GM19467 (cell line): ENCODE measurements around the gene BRCA1.
"Not testable (repeated sequence)": the region's sequence is repeated elsewhere in the genome, so short reads cannot be mapped to it uniquely, and the experiment has no call there.

Experiments
- ATAC-seq: cut with Tn5 transposase; IDR thresholded peaks from one replicate; pipeline ENCODE4 v1.9.1; 2021; ENCODE audit warnings: mild to moderate bottlenecking, moderate library complexity; ENCODE audit not compliant: unreplicated experiment

The BRCA1 gene

DNA sequence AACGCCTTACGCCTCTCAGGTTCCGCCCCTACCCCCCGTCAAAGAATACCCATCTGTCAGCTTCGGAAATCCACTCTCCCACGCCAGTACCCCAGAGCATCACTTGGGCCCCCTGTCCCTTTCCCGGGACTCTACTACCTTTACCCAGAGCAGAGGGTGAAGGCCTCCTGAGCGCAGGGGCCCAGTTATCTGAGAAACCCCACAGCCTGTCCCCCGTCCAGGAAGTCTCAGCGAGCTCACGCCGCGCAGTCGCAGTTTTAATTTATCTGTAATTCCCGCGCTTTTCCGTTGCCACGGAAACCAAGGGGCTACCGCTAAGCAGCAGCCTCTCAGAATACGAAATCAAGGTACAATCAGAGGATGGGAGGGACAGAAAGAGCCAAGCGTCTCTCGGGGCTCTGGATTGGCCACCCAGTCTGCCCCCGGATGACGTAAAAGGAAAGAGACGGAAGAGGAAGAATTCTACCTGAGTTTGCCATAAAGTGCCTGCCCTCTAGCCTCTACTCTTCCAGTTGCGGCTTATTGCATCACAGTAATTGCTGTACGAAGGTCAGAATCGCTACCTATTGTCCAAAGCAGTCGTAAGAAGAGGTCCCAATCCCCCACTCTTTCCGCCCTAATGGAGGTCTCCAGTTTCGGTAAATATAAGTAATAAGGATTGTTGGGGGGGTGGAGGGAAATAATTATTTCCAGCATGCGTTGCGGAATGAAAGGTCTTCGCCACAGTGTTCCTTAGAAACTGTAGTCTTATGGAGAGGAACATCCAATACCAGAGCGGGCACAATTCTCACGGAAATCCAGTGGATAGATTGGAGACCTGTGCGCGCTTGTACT, at the start of gene BRCA1:
Gene BRCA1 (minus strand): TSS at position 232 of the 834 bp plus-strand sequence. CDS start 1,268 bp downstream, outside the sequence.
- peak; percentile 94 for ATAC-seq

DNA sequence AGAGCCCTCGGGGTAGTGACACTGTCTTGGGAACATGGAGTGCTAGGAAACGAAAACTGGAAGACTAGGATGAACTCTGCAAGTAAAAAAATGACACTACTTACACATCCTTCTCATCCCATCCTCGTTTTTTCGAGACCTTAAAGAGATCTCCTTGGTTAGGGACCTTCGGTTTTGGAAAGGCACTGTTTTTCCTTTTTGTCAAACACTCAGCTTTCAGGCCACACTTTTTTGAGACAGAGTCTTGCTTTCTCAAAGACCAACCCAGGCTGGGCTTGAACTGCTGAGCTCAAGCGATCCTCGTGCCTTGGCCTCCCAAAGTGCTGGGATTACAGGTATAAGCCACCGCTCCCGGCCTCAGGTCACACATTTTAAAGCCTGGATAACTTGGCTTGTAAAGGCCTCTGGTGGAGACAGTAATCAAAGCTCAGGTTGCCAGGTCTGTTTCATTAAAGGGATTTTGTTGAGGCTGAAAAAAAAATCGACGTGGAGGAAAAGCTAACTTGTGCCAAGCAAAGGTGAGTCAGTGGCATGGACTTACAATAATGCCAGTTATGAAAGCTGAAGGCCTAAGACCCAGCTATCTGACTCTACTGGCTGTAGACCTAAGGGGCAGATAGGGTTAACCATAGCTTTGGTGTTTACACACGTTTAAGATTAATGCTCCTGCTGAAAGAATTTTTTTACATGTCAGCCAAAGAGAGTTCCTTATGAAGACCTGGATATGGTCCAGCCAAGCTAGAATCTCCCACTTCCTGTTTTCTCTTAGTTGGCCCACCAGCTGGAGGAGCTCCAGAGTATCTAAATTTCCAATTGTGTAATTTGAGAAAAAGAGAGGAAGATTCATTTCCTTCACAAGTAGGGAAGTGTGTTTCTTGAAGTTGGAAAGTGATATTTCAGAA, 46.7 kb upstream of the BRCA1 start:
- no peak for ATAC-seq

DNA sequence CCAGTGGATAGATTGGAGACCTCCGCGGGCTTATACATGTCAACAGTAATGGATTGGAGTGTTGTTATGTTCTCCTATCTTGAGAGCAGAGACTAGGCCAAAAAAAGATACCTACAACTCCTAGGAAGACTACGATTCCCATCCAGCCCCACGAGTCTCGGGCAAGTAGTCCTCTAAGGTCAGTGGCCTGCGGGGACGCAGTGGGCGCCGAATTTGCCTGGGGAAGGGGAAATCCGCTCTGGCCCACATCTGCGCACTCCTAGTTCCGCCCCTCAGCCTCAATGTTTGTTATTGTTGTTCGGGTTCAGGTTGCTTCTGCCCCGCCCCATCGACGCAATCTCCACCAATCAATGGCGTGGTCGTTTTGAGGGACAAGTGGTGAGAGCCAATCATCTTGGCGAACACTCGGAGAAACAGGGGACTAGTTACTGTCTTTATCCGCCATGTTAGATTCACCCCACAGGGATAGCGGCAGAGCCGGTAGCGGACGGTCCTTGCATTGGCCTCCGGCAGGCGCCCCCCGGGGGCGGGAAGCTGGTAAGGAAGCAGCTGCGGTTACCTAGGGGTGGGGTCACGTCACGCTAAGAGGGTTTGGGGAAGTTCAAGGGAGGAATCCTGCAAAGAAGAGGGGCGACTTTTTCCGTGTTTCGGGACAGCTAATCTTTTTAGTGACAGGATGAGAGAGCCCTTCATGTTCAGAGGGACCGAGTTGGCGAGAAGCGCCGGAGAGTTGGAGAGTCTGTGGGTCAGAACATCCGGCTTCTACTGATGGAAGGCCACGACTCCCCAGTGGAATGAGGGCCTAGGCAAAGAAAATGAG, 45.8 kb upstream of the BRCA1 start, which contains the start of gene NBR1:
Gene NBR1 (plus strand): TSS at position 449 of the 820 bp plus-strand sequence. CDS start 4,586 bp downstream, outside the sequence.
- ATAC-seq = peak; percentile 71

DNA sequence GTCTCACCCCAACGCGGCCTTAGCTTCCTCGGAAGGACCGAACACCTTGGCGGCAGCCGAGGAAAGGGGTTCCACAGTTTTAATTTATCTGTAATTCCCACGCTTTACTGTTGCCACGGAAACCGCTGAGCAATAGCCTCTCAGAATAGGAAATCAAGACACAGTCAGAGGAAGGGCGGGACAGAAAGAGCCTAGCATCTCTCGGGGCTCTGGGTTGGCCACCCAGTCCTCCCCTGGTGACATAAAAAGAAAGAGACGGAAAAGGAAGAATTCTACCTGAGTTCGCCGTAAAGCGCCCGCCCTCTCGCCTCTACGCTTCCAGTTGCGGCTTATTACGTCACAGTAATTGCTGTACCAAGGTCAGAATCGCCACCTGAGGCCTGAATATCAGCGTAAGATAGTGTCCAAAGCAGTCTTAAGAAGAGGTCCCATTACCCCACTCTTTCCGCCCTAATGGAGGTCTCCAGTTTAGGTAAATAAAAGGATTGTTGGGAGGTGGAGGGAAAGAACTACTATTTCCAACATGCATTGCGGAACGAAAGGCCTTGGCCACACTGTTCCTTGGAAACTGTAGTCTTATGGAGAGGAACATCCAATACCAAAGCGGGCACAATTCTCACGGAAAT, 45.1 kb upstream of the BRCA1 start:
- ATAC-seq = peak; percentile 57

DNA sequence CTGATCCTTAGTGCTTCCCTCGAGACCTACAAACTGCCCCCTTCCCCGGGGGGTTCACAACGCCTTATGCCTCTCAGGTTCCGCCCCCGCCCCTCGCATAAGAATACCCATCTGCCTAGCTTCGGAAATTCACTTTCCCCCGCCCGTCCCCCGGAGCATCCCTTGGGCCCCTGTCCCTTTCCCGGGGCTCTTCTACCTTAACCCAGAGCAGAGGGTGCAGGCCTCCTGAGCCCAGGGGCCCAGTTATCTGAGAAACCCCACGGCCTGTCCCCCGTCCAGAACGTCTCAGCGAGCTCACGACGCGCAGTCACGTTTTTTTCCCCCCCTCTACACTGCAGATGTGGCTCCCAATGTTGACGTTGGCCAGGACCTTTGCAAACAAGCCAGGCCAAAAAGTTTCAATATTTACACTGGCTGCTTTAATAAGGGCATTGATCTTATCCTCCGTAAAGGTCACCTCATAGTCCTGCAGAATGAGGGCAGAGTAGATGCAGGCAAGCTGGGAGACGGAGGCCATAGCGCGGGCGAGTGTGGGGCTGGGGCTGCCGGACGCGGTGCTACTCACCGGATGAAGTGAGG, 44.5 kb upstream of the BRCA1 start:
- ATAC-seq = peak; percentile 22

DNA sequence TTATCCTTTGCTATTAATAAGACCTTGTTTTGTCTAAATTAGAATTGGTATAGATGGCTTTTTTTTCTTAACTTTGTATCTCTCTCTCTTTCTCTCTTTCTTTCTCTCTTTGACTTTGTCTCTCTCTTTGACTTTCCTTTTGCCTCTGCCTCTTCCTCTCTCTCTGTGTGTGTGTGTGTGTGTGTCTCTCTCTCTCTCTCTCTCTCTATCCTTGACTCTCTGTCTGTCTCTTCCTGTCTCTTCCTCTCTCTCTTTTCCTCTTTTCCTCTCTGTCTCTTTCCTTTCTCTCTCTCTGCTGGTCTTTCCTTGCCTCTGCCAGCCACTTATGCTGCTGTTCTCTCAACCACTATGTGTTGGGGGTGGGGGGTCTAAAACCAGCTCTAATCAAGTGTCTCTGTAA, 40.8 kb upstream of the BRCA1 start:
- not testable (repeated sequence) for ATAC-seq

DNA sequence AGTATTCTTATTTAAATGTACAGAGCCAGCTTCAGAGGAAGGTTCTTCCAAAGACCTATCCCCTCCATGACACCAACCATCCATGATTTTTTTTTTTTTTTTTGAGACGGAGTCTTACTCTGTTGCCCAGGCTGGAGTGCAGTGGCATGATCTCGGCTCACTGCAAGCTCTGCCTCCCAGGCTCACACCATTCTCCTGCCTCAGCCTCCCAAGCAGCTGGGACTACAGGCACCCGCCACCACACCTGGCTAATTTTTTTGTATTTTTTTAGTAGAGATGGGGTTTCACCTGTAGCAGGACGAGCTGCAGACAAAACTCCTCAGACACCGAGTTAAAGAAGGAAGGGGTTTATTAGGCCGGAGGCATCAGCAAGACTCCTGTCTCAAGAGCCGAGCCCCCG, 34.8 kb upstream of the BRCA1 start:
- not testable (repeated sequence) for ATAC-seq

DNA sequence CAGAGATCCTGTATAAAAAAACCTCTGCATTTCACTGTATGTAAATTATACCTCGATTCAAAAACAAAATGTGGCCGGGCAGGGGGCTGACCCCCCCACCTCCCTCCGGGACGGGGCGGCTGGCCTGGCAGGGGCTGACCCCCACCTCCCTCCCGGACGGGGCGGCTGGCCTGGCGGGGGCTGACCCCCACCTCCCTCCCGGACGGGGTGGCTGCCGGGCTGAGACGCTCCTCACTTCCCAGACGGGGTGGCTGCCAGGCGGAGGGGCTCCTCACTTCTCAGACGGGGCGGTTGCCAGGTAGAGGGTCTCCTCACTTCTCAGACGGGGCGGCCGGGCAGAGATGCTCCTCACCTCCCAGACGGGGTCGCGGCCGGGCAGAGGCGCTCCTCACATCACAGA, 34.1 kb upstream of the BRCA1 start:
- ATAC-seq = not testable (repeated sequence)

DNA sequence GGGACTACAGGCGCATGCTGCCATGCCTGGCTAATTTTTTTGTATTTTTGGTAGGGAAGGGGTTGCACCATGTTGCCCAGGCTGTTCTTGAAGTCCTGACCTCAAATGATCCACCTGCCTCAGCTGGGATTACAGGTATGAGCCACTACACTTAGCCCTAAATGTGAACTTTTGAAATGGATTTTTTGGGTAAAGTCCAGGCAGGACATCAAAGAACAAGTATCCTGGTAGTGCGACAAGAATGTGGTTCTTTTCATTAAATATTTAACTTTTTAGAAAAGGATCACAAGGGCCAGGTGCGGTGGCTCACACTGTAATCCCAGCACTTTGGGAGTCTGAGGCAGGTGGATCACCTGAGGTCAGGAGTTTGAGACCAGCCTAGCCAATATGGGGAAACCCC, 30.5 kb upstream of the BRCA1 start:
- no peak for ATAC-seq

DNA sequence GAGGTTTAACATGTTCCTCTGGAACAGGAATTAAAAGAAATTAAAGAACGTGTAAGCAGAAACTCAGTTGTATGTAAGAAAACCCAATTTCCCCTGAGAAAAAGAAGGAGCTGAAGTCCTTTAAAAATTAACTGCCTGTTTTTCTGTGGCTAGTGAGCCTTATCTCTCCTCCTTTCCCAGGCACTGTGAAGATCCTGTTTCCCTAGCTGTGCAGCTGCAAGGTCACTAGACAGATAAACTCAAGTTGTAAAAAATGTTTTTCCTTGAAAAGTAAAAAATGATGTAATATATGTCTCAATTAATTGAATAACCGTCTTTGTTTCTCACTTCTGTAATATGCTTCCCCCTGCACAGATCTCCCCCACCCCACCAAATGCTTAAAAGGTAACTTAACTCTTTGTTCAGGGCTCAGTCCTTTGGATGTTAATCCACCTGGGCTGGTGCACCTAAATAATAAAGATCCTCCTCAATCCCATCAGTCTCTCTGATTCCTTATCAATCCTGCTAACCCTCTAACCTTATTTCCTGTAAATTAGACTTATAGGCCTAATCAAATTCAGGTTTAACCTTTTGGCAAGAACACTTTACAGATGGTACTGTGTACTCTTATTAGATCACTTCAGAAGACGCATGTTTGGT, 28.2 kb upstream of the BRCA1 start:
- not testable (repeated sequence) for ATAC-seq

DNA sequence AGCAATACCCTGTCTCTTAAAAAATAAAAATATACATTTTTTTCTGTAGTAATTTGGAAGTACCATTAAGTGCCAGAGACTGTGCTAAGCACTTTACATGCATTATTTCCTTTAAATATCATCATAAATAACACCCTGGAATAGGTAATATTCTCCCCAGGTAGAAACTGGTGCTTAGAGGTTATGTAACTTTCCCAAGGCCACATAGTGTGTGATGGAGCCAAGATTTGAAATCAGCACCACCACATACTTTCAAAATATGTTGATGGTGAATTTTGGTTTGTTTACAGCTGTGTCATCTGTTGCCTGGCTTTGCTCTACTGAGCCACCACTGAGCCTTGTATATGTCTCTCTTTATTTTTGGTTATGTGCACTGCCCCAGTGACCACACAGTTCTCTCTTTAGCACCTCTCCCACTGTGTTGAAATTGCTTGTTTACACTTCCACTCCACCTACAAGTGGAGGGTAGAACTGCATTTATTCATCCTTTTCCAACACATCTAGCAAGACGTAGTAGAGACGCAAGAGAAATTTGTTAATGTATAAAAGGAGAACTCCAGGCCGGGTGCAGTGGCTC, 26.8 kb upstream of the BRCA1 start:
- ATAC-seq = no peak

DNA sequence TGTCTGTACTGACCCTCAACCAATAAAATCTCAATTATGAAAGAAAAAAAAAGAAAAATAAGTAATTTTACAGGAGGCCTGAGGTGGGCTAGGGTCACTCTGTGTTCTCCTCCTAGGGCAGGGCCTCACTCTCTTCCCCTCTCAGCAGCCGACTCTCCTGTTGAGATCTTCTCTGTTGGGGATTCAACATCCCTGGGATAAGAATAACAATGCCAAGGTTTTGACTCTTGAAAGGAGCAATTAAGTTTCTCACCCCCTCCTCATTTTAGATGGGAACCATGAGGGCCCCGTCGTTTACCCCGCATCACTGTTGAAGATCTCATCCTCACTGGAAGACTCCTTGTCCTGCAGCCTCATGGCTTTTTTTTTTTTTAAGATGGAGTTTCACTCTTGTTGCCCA, 21.5 kb upstream of the BRCA1 start:
- no peak for ATAC-seq

DNA sequence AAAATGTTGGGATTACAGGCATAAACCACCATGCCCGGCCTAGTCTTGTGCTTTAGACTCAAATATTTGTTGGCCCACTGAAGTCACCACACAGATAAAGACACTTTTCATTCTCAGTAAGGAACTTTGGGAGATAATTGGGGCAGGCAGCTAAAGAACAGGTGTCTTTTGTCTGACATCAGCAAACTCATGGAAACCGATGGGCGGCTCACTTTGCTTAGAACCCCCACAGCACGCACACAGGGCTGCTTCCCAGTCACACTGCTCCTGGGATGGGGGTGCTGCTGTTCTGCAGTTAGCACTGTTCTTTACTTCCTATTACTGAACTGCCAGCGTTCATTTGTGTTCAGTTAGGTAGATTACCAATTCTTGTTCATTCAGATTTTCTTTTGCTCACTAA, 18.0 kb upstream of the BRCA1 start:
- no peak for ATAC-seq

DNA sequence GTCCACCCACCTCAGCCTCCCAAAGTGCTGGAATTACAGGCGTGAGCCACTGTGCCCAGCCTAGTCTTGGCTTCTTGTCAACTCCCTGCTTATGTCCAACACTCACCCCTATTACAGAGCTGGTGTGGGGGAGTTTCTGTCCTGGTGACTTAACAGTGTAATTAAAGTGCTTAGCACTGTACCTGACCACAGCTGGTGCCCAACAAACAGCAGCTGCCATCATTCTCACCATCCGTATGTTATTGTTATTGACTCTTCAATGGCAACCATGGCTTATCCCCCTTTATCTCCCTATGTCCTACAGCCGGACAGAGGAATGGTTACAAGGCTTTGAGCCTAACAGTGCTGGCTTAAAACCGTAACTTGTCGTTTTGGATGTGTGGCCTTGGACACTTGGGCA, 17.0 kb upstream of the BRCA1 start:
- no peak for ATAC-seq

DNA sequence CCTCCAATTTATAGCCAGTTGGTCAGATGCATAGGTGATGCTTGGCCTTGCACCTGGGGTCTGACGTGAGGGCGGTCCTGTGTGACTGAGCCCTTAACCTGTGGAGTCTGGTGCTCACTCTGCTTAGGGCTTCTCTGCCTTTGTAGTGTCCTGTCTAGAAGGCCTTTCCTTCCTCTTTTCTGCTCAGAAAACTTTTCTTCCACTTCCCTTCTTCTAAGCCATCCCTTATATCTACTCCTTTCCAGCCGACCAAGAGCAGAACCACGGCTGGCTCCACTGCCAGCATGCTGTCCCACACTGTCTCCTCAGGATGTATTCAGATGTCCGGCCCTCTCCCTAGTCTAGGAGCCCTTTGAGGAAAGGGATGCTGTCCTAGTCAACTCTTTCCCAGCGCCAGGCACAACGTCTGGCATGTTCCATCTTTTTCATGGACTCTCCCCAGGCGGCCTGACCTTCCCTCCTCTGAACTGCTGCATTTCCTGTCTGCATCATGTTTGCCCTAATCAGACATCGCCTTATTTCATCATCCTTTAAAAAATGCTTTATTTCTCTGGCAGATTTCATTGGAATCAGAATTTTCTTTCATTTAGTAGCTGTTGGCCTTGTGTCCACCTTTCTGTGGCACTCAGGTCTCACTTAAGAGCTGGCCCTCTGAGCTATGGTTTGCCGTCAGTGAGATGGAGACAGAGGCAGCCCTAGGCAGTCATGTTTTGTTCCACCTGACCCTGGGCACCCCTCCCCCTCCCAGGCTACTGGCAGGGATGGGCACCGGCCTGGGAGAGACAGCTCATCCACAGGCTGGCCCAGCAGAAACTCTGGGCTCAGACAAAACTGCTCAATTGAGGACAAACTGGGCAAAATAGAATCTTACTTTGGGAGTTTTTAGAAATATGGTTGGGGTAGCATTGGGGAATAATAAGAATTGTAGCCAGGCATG, 15.5 kb upstream of the BRCA1 start:
- no peak for ATAC-seq

DNA sequence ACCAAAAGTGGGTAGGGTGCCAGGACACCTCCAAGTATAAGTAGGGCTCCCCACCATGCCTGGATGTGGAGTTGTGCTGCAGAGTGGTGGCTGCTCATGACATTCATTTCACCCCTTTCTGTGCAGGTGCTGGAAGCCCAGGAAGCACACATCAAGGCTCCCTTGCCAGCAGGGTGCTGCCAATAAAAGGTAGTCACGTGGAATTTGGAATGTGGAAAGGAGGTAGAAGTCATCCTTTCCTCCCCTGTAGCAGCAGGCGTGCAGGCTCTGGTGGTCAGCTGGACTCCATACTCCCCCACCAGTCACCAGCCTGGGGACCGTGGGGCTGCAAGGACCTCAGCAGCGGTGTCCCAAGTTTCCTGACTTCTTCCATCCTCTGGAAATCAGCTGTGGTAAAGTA, 13.4 kb upstream of the BRCA1 start:
- ATAC-seq = not testable (repeated sequence)

DNA sequence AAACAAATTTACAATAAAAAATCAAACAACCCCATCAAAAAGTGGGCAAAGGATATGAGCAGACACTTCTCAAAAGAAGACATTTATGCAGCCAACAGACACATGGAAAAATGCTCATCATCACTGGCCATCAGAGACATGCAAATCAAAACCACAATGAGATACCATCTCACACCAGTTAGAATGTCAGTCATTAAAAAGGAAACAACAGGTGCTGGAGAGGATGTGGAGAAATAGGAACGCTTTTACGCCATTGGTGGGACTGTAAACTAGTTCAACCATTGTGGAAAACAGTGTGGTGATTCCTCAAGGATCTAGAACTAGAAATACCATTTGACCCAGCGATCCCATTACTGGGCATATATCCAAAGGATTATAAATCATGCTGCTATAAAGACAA, 11.4 kb upstream of the BRCA1 start:
- not testable (repeated sequence) for ATAC-seq

DNA sequence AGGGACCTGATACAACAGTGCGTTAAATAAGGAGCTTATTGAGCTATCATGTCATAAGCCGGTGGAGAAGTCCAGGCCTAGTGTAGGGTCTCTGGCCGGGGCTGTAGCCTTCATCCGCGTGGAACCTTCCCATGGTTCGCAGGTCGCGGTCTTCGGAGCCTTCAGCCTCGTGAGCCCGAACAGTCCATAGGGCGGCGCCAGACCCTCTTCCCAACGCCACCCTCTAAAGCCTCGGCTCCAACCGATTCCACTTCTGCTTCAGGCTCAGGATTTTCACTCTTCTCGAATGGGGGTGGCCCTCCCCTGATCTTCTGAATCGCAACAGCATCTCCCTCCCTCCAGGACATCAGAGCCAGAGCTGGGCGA, 10.3 kb upstream of the BRCA1 start:
- no peak for ATAC-seq
